Mesenchymal stem cell (in vitro differentiated cells and primary cell): ENCODE measurements around the gene CCDC148.
"Not testable (repeated sequence)": the region's sequence is repeated elsewhere in the genome, so short reads cannot be mapped to it uniquely, and the experiment has no call there.

Source experiments
- DNase-seq: peaks from one replicate; pipeline ENCODE4 v3.0.0-alpha.2; 2013
- H2AFZ ChIP-seq: one replicate; pipeline ENCODE4 v1.6.1; 2013; ENCODE audit warnings: low read depth, mild to moderate bottlenecking, control low read depth, inconsistent platforms, low read length, moderate library complexity
- H2AK5ac ChIP-seq: 2 replicates; pipeline ENCODE4 v1.6.1; 2013; ENCODE audit warnings: low read length, moderate library complexity, mild to moderate bottlenecking, inconsistent platforms; ENCODE audit not compliant: severe bottlenecking
- H2BK120ac ChIP-seq: one replicate; pipeline ENCODE4 v1.6.1; 2013; ENCODE audit warnings: low read depth, mild to moderate bottlenecking, inconsistent platforms, low read length, moderate library complexity
- H2BK12ac ChIP-seq, 2 experiments: one replicate each; pipeline ENCODE4 v1.6.1; 2013; ENCODE audit warnings: inconsistent platforms in 2 of 2, low read length in 2 of 2, mild to moderate bottlenecking in 2 of 2, moderate library complexity in 2 of 2, control low read depth in 1 of 2
- H2BK15ac ChIP-seq: one replicate; pipeline ENCODE4 v1.6.1; 2013; ENCODE audit warnings: mild to moderate bottlenecking, low read depth, inconsistent platforms; ENCODE audit not compliant: poor library complexity, severe bottlenecking
- H2BK5ac ChIP-seq: 2 replicates; pipeline ENCODE4 v1.6.1; 2013; ENCODE audit warnings: low read depth, mild to moderate bottlenecking, low read length, control low read depth, inconsistent platforms; ENCODE audit not compliant: poor library complexity, severe bottlenecking
- H3K14ac ChIP-seq, 2 experiments: one replicate each; pipeline ENCODE4 v1.6.1; 2013; ENCODE audit warnings: inconsistent platforms in 2 of 2, low read length in 2 of 2, control low read depth in 1 of 2, mild to moderate bottlenecking in 1 of 2, moderate library complexity in 1 of 2
- H3K18ac ChIP-seq, 2 experiments: one replicate each; pipeline ENCODE4 v1.6.1; 2013; ENCODE audit warnings: inconsistent platforms in 2 of 2, low read length in 2 of 2, control low read depth in 1 of 2, low read depth in 1 of 2, mild to moderate bottlenecking in 1 of 2
- H3K23ac ChIP-seq, 2 experiments: one replicate each; pipeline ENCODE4 v1.6.1; 2013; ENCODE audit warnings: inconsistent platforms in 2 of 2, low read length in 2 of 2, mild to moderate bottlenecking in 2 of 2, moderate library complexity in 2 of 2, control low read depth in 1 of 2
- H3K27ac ChIP-seq: 2 replicates; pipeline ENCODE4 v1.5.1; 2013; ENCODE audit warnings: mild to moderate bottlenecking, moderate library complexity, low read length, control low read depth, inconsistent platforms; ENCODE audit not compliant: poor library complexity, severe bottlenecking
- H3K27me3 ChIP-seq, 2 experiments: 2 replicates each; pipeline versions ENCODE4 v1.6.1 to v1.7.0; 2013; ENCODE audit warnings: low read length in 2 of 2, mild to moderate bottlenecking in 2 of 2, moderate library complexity in 2 of 2, control low read depth in 1 of 2, inconsistent platforms in 1 of 2; ENCODE audit not compliant: control insufficient read depth in 1 of 2, insufficient read depth in 1 of 2
- H3K36me3 ChIP-seq, 2 experiments: 2 replicates each; pipeline versions ENCODE4 v1.6.1 to v1.7.0; 2013; ENCODE audit warnings: low read length in 2 of 2, control low read depth in 1 of 2, inconsistent platforms in 1 of 2, low read depth in 1 of 2, mild to moderate bottlenecking in 1 of 2; ENCODE audit not compliant: insufficient read depth in 2 of 2, control insufficient read depth in 1 of 2
- H3K4ac ChIP-seq, 2 experiments: one replicate each; pipeline ENCODE4 v1.6.1; 2013; ENCODE audit warnings: inconsistent platforms in 2 of 2, low read length in 2 of 2, mild to moderate bottlenecking in 2 of 2, moderate library complexity in 2 of 2, control low read depth in 1 of 2, low read depth in 1 of 2
- H3K4me1 ChIP-seq: 2 replicates; pipeline ENCODE4 v1.6.1; 2013; ENCODE audit warnings: low read depth, low read length, control low read depth; ENCODE audit not compliant: control insufficient read depth, insufficient read depth
- H3K4me2 ChIP-seq: 2 replicates; pipeline ENCODE4 v1.6.1; 2013; ENCODE audit warnings: low read length, mild to moderate bottlenecking, inconsistent platforms; ENCODE audit not compliant: poor library complexity, severe bottlenecking
- H3K4me3 ChIP-seq, 2 experiments: 2 replicates each; pipeline versions ENCODE4 v1.5.1 to v1.7.0; 2013; ENCODE audit warnings: low read length in 2 of 2, mild to moderate bottlenecking in 2 of 2, control low read depth in 1 of 2, low read depth in 1 of 2; ENCODE audit not compliant: insufficient read depth in 1 of 2
- H3K79me1 ChIP-seq: replicated peaks from 2 replicates; pipeline ENCODE4 v1.6.1; 2013; ENCODE audit warnings: mild to moderate bottlenecking, control low read depth, low read length, inconsistent platforms; ENCODE audit not compliant: poor library complexity, severe bottlenecking
- H3K9ac ChIP-seq: 2 replicates; pipeline ENCODE4 v1.7.0; 2013; ENCODE audit warnings: mild to moderate bottlenecking, low read length, moderate library complexity
- H3K9me3 ChIP-seq: 2 replicates; pipeline ENCODE4 v1.7.0; 2013; ENCODE audit warnings: mild to moderate bottlenecking, low read length; ENCODE audit not compliant: control insufficient read depth
- H4K8ac ChIP-seq: one replicate; pipeline ENCODE4 v1.6.1; 2013; ENCODE audit warnings: inconsistent platforms, mild to moderate bottlenecking, low read length, moderate library complexity
- H4K91ac ChIP-seq: one replicate; pipeline ENCODE4 v1.6.1; 2013; ENCODE audit warnings: mild to moderate bottlenecking, low read length, inconsistent platforms
- WGBS: methylation state at CpG from one replicate; pipeline ENCODE4 v1.1.7; 2013; ENCODE audit warnings: mixed read lengths; 5-methylcytosine and 5-hydroxymethylcytosine counted together

Gene CCDC148

DNA sequence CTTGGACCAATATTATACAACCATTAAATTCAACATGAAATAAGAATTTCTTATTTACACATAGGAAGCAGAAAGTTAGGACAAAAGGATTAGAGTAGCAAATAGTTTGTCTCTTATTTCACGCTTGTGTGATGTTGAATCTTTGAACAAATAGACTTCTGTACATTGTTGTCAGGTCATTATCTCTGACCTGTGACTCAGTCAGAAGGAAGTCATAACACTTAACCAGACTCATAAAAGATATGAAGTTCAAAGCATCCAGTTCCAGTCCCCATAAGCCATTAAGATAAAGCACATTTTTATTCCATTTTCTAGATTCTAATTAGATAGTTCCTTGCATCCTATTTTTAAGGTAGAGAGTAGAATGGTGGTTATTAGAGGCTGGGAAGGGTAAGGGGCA lies 224.1 kb downstream of the CCDC148 start:
- H3K14ac ChIP-seq = no peak overlapping the region
- H3K4me3 ChIP-seq = no peak overlapping the region
- peaks cover 2% of the 10 kb centered on the region for H3K4me1 ChIP-seq
- H3K36me3 ChIP-seq = no peaks in the 10 kb centered on the region
- no peak overlapping the region for H3K23ac ChIP-seq
- no peak overlapping the region for H2BK12ac ChIP-seq
- H2BK5ac ChIP-seq = no peak overlapping the region
- no peak overlapping the region for H3K4me2 ChIP-seq
- H3K27ac ChIP-seq = no peak overlapping the region
- no peak overlapping the region for H2AFZ ChIP-seq
- DNase-seq = peak; percentile 11
- H3K9ac ChIP-seq = no peak overlapping the region
- H3K79me1 ChIP-seq = no peaks in the 10 kb centered on the region
- no CpG with 5 or more reads among the region's 1 CpG for WGBS
- no peak overlapping the region for H3K4ac ChIP-seq
- H2BK120ac ChIP-seq = no peak overlapping the region
- H2AK5ac ChIP-seq = no peak overlapping the region
- H3K18ac ChIP-seq = no peak overlapping the region
- H3K27me3 ChIP-seq = peaks cover 0 to 2% of the 10 kb centered on the region in 2 experiments
- H4K8ac ChIP-seq = no peak overlapping the region
- no peak overlapping the region for H2BK15ac ChIP-seq
- H4K91ac ChIP-seq = no peak overlapping the region
- H3K9me3 ChIP-seq = no peaks in the 10 kb centered on the region

DNA sequence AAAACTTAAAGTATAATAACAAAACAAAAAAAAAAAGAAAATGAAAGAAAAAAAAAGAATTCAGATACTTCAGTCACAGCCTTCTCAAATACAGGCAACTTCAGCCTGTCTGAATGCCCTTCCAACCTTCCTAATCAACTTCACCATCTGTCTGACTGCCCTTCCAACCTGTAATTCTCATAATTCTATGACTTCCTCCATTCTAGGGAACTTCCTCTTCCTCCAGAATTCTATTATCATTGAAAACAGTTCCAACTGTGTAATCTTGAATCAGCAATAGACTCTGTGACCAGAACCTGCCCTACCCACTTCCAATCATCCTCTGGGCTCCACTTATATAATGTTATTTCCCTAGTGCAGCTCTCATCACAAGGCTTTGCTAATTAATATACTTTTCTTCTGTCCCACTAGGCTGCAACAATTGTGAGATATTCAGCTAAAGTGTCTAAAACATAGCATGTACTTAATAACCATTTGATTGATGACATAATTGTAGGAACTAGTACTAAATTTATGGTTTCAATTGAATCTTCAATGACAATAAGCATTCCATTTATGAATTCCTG lies 227.5 kb downstream of the CCDC148 start:
- Histone ChIP-seq H4K8ac (no peak overlapping the region), H2BK5ac (no peak overlapping the region), H3K4me3 (no peak overlapping the region), H3K9me3 (no peaks in the 10 kb centered on the region), H4K91ac (no peak overlapping the region), H3K9ac (no peak overlapping the region), H3K4ac (no peak overlapping the region), H3K27ac (no peak overlapping the region), H2BK12ac (no peak overlapping the region), H3K4me1 (no peaks in the 10 kb centered on the region), H3K79me1 (no peaks in the 10 kb centered on the region), H3K18ac (no peak overlapping the region), H3K14ac (no peak overlapping the region), H3K36me3 (no peaks in the 10 kb centered on the region), H2BK15ac (no peak overlapping the region), H2AFZ (no peak overlapping the region), H3K23ac (no peak overlapping the region), H3K27me3 (peaks cover 0 to 2% of the 10 kb centered on the region in 2 experiments), H3K4me2 (no peak overlapping the region), H2BK120ac (no peak overlapping the region), H2AK5ac (no peak overlapping the region)
- no peak for DNase-seq

DNA sequence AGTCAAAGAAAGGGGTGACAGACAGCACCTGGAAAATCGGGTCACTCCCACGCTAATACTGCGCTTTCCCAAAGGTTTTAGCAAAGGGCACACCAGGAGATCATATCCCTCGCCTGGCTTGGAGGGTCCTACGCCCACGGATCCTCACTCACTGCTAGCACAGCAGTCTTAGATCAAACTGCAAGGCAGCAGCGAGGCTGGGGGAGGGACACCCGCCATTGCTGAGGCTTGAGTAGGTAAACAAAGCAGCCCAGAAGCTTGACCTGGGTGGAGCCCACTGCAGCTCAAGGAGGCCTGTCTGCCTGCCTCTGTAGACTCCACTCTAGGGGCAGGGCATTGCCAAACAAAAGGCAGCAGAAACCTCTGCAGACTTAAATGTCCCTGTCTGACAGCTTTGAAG lies 233.5 kb downstream of the CCDC148 start:
- H4K8ac ChIP-seq, H3K27me3 ChIP-seq: not testable (repeated sequence)

DNA sequence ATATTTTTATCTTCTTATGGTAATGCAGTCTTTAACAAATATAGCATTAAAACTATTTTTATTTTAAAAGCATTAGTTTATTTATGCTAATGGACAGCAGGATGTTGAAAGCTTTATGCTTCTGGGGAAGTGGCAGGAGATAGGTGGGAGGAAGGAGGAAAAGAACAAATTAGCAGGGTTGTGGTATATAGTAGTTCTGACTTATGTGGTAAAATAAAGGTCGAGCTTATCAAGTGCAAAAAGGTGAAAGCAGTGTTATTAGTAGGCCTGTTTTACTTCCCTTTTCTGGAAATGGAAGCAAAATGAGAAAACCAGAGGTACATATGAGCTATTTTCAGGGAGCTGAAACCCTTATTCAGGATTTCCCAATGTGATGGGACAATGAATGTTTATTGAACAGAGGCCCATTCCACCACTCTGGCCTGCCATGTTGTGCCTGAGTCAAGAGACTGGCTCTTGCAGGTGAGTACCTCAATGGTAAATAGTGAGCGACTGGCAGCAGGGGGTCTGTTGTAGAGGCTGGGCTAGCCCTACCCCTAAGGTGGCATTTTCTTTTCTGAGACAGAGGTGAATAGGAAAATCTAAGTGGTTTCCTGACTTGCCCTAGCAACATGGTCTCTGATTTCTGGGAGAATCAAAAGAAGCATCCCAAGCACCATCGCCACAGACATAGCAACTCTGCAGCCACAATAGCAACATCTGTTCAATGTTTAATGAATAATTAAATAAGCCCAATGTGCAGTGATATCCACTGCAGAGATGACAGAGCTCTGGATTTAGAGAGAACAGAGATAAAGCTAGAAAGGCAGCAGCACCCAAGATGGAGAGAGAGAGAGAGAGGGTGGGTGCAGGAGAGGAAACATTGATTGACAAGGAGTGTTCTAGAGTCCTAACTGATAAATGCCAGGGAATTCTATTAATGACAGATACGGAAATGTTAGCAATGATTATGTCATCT lies 235.2 kb downstream of the CCDC148 start:
- no peaks in the 10 kb centered on the region for H3K9me3 ChIP-seq
- no peak overlapping the region for H3K4me2 ChIP-seq
- H3K4me1 ChIP-seq = peaks cover 2% of the 10 kb centered on the region
- no peak for DNase-seq
- H2AFZ ChIP-seq = no peak overlapping the region
- no peak overlapping the region for H2BK5ac ChIP-seq
- 75% methylated on average over 2 of the region's 4 CpGs for WGBS
- H3K27me3 ChIP-seq = no peaks in the 10 kb centered on the region
- no peaks in the 10 kb centered on the region for H3K79me1 ChIP-seq
- no peak overlapping the region for H4K91ac ChIP-seq
- no peak overlapping the region for H3K27ac ChIP-seq
- no peak overlapping the region for H3K4ac ChIP-seq
- no peak overlapping the region for H2BK120ac ChIP-seq
- no peak overlapping the region for H3K23ac ChIP-seq
- no peak overlapping the region for H2AK5ac ChIP-seq
- H3K18ac ChIP-seq = no peak overlapping the region
- no peak overlapping the region for H4K8ac ChIP-seq
- no peak overlapping the region for H2BK12ac ChIP-seq
- H3K9ac ChIP-seq = no peak overlapping the region
- no peak overlapping the region for H3K14ac ChIP-seq
- H3K4me3 ChIP-seq = no peak overlapping the region
- H3K36me3 ChIP-seq = no peaks in the 10 kb centered on the region
- no peak overlapping the region for H2BK15ac ChIP-seq

More for the DNA sequence above, 233.5 kb downstream of the CCDC148 start:
- not testable (repeated sequence) for H3K14ac ChIP-seq, H3K23ac ChIP-seq, H2AFZ ChIP-seq, H3K4me2 ChIP-seq, H3K79me1 ChIP-seq, H3K9ac ChIP-seq, H3K4ac ChIP-seq, H3K36me3 ChIP-seq, H3K9me3 ChIP-seq, DNase-seq, H3K4me3 ChIP-seq, H2AK5ac ChIP-seq, H3K27ac ChIP-seq, H2BK120ac ChIP-seq, H2BK15ac ChIP-seq, H2BK12ac ChIP-seq, H2BK5ac ChIP-seq, H4K91ac ChIP-seq, H3K18ac ChIP-seq, H3K4me1 ChIP-seq
- 86% methylated on average over 8 of the region's 8 CpGs for WGBS
